Neutrophil (primary cell): ENCODE measurements around the gene TBC1D10A.

Experiments used
- H3K27ac ChIP-seq: fragments of 200-600 bp; sonication (generic); 2 replicates; pipeline ENCODE4 v1.5.1; 2016; ENCODE audit warnings: mild to moderate bottlenecking, moderate library complexity
- H3K27me3 ChIP-seq: fragments of 200-600 bp; sonication (generic); 2 replicates; pipeline ENCODE4 v1.6.0; 2016; ENCODE audit warnings: mild to moderate bottlenecking
- H3K36me3 ChIP-seq: fragments of 200-600 bp; sonication (generic); 2 replicates; pipeline ENCODE4 v1.5.1; 2017
- H3K4me1 ChIP-seq, 2 experiments: fragments of 200-600 bp in 1 of 2; sonication (generic) in 1 of 2; 1 replicate in 1 of 2; 2 replicates in 1 of 2; pipeline versions ENCODE4 v1.5.1 to v1.6.1; 2013 to 2016; ENCODE audit warnings: low read depth in 1 of 2, low read length in 1 of 2, mild to moderate bottlenecking in 1 of 2, moderate library complexity in 1 of 2; ENCODE audit not compliant: control insufficient read depth in 1 of 2, insufficient read depth in 1 of 2
- H3K4me3 ChIP-seq, 2 experiments: fragments of 200-600 bp in 1 of 2; sonication (generic) in 1 of 2; 1 replicate in 1 of 2; 2 replicates in 1 of 2; pipeline ENCODE4 v1.5.1; 2013 to 2016; ENCODE audit warnings: low read depth in 1 of 2, low read length in 1 of 2, mild to moderate bottlenecking in 1 of 2, moderate library complexity in 1 of 2
- H3K9me3 ChIP-seq: fragments of 200-600 bp; sonication (generic); 2 replicates; pipeline ENCODE4 v1.5.1; 2016
- CTCF ChIP-seq: fragments of 200-600 bp; sonication (generic); IDR thresholded peaks from 2 replicates; pipeline ENCODE4 v1.5.1; 2016; ENCODE audit warnings: antibody characterized with exemption

The TBC1D10A gene

GRCh38 chr22:30326706-30327362 is at the start of gene TBC1D10A:
Gene TBC1D10A (minus strand): TSS chr22:30326941. CDS start chr22:30326881, 60 bp downstream.
- peaks cover 35 to 46% of the 10 kb centered on the region in 2 experiments for H3K4me1 ChIP-seq
- peak within 1 kb of the TSS; percentile 91 to 98 for H3K4me3 ChIP-seq
- no peaks in the 10 kb centered on the region for H3K9me3 ChIP-seq

DNA sequence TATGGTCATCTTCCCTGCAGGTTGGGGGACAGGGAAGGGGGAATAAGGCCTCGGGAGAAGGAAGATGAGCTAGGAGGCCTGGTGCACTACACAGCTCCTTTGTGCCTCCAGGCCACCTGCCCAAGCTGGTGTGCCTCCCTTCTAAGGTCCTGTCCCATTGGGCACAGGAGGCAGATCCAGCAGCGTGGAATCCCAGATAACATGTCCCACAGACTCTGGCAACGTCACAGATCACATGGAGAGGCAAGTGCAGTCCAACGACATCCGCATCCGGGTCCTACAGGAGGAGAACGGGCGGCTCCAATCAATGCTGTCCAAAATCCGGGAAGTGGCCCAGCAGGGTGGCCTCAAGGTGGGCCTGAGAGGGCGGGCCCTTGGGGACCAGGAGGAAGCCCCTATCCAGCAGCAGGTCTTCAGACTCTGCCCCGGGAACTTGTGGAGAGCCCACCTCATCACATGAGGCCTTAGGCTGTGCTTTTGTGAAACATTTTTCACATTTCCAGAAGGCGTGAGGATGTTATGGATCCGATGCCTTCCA is 48.6 kb upstream of the TBC1D10A start:
- TF ChIP-seq CTCF: no peak
- Histone ChIP-seq H3K27ac (no peak overlapping the region), H3K27me3 (no peaks in the 10 kb centered on the region), H3K9me3 (no peaks in the 10 kb centered on the region), H3K4me1 (peaks cover 23 to 28% of the 10 kb centered on the region in 2 experiments), H3K36me3 (peaks cover 28% of the 10 kb centered on the region), H3K4me3 (no peak overlapping the region)

More at GRCh38 chr22:30326706-30327362, at the start of gene TBC1D10A:
- peak; percentile 54 for TF ChIP-seq CTCF
- H3K36me3 ChIP-seq: peaks cover 27% of the 10 kb centered on the region
- peak within 1 kb of the TSS; percentile 84 for H3K27ac ChIP-seq
- H3K27me3 ChIP-seq: no peaks in the 10 kb centered on the region

GRCh38 chr22:30373331-30374325 is 46.9 kb upstream of the TBC1D10A start:
- Histone ChIP-seq H3K36me3 (peaks cover 13% of the 10 kb centered on the region), H3K4me3 (peak overlapping the region; percentile 2 to 50), H3K27me3 (no peaks in the 10 kb centered on the region), H3K9me3 (no peaks in the 10 kb centered on the region), H3K27ac (peak overlapping the region; percentile 90), H3K4me1 (peaks cover 23 to 28% of the 10 kb centered on the region in 2 experiments)
- TF ChIP-seq CTCF: no peak

- TF ChIP-seq CTCF: no peak
- Histone ChIP-seq H3K27me3 (no peaks in the 10 kb centered on the region), H3K9me3 (no peaks in the 10 kb centered on the region), H3K36me3 (peaks cover 11% of the 10 kb centered on the region), H3K4me1 (peaks cover 23 to 28% of the 10 kb centered on the region in 2 experiments), H3K27ac (peak overlapping the region; percentile 90), H3K4me3 (peak overlapping the region; percentile 2 to 50)
Measured at GRCh38 chr22:30372915-30373314, 46.2 kb upstream of the TBC1D10A start.

DNA sequence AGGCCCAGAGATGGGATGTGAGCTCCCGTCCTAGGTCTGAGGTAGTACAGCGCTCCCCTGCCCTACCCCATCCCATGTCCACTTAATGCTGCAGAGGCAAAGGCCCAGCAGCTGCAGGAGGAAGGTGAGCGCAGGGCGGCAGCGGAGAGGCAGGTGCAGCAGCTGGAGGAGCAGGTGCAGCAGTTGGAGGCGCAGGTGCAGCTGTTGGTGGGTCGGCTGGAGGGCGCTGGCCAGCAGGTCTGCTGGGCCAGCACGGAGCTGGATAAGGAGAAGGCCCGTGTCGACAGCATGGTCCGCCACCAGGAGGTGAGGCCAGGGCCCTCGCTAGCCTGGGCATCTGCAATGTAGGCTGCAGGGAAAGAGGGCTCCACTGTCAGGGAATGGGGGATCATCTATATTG is 45.2 kb upstream of the TBC1D10A start:
- H3K4me1 ChIP-seq: peaks cover 23 to 28% of the 10 kb centered on the region in 2 experiments
- H3K27ac ChIP-seq: peak overlapping the region; percentile 90
- no peaks in the 10 kb centered on the region for H3K27me3 ChIP-seq
- no peak for TF ChIP-seq CTCF
- peaks cover 1% of the 10 kb centered on the region for H3K36me3 ChIP-seq
- H3K4me3 ChIP-seq: no peak overlapping the region
- H3K9me3 ChIP-seq: no peaks in the 10 kb centered on the region
